ENCODE results near the gene RAB7A.

The RAB7A gene

GRCh38 chr3:128851601-128852000 lies 125.6 kb downstream of the RAB7A start:
- no peak for DNase-seq (ENCODE audit: low spot score)

- DNase-seq (ENCODE audit: low spot score) = no peak
These were observed 127.8 kb downstream of the RAB7A start for GRCh38 chr3:128853826-128854225.

- no peak for DNase-seq (ENCODE audit: low spot score)
These were observed 128.5 kb downstream of the RAB7A start for GRCh38 chr3:128854475-128854874.

- no peak for DNase-seq (ENCODE audit: low spot score)
These were observed 129.6 kb downstream of the RAB7A start for GRCh38 chr3:128855569-128855968.

GRCh38 chr3:128858167-128858566 lies 132.2 kb downstream of the RAB7A start:
- DNase-seq (ENCODE audit: low spot score) = no peak

- DNase-seq (ENCODE audit: low spot score) = no peak
These were observed 133.6 kb downstream of the RAB7A start for GRCh38 chr3:128859630-128860029.

- DNase-seq (ENCODE audit: low spot score) = no peak
These were observed 135.5 kb downstream of the RAB7A start for GRCh38 chr3:128861491-128861890.

- no peak for DNase-seq (ENCODE audit: low spot score)
These were observed 137.6 kb downstream of the RAB7A start for GRCh38 chr3:128863560-128863959.

All from ecto neural progenitor cell (in vitro differentiated cells).